B cell (primary cell): ENCODE data around the gene SNAPC1.

ENCODE experiments used
- EZH2 ChIP-seq: IDR thresholded peaks from 2 replicates; pipeline ENCODE4 v1.6.1; 2012; ENCODE audit warnings: borderline replicate concordance, low read depth, mild to moderate bottlenecking, moderate library complexity, low read length; ENCODE audit not compliant: insufficient read depth, poor library complexity, severe bottlenecking
- TF ChIP-seq, protein P1 (sequence below): fragments of 200-600 bp; IDR thresholded peaks from one replicate; pipeline ENCODE4 v1.8.0; 2022; ENCODE audit warnings: antibody characterized with exemption, mild to moderate bottlenecking

DNA sequence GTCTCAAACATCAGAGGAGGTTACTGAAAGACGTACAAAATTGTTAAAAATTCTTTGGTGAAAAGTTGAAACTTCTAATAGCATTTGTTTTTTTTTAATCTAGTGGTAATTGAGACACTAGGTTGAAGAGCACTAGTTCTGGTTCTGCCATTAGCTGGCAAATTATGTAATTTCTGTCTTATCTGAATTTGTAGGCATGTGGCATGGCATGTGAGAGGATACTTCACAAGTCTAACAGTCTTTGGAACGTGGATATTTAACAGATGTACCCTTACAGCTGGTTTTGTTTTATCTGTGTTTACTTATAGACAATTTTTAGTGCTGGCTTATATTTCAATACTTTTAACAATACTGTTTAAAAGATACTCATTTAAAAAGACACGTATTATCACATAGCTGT lies 6.0 kb downstream of the SNAPC1 start:
- TF ChIP-seq, protein P1, sequence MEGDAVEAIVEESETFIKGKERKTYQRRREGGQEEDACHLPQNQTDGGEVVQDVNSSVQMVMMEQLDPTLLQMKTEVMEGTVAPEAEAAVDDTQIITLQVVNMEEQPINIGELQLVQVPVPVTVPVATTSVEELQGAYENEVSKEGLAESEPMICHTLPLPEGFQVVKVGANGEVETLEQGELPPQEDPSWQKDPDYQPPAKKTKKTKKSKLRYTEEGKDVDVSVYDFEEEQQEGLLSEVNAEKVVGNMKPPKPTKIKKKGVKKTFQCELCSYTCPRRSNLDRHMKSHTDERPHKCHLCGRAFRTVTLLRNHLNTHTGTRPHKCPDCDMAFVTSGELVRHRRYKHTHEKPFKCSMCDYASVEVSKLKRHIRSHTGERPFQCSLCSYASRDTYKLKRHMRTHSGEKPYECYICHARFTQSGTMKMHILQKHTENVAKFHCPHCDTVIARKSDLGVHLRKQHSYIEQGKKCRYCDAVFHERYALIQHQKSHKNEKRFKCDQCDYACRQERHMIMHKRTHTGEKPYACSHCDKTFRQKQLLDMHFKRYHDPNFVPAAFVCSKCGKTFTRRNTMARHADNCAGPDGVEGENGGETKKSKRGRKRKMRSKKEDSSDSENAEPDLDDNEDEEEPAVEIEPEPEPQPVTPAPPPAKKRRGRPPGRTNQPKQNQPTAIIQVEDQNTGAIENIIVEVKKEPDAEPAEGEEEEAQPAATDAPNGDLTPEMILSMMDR: no peak
- no peak for TF ChIP-seq EZH2
